Peyer's patch (tissue), 4 donors: Measurements from ENCODE around the gene STK32C.

Experiments used
- POLR2A ChIP-seq, 2 donors: fragments of 450-650 bp; IDR thresholded peaks; one replicate each; pipeline ENCODE4 v1.5.1; 2017; ENCODE audit warnings: antibody characterized with exemption in 2 of 2, mild to moderate bottlenecking in 2 of 2, moderate library complexity in 2 of 2
- TF ChIP-seq, protein P1 (sequence below), 6 experiments: fragments of 450-650 bp in 4 of 6; fragments of 200-600 bp in 2 of 6; sonication (generic) in 1 of 6; IDR thresholded peaks; one replicate each; pipeline ENCODE4 v1.5.1; 2017 to 2019; ENCODE audit warnings: antibody characterized with exemption in 6 of 6, mild to moderate bottlenecking in 3 of 6, moderate library complexity in 1 of 6

DNA sequence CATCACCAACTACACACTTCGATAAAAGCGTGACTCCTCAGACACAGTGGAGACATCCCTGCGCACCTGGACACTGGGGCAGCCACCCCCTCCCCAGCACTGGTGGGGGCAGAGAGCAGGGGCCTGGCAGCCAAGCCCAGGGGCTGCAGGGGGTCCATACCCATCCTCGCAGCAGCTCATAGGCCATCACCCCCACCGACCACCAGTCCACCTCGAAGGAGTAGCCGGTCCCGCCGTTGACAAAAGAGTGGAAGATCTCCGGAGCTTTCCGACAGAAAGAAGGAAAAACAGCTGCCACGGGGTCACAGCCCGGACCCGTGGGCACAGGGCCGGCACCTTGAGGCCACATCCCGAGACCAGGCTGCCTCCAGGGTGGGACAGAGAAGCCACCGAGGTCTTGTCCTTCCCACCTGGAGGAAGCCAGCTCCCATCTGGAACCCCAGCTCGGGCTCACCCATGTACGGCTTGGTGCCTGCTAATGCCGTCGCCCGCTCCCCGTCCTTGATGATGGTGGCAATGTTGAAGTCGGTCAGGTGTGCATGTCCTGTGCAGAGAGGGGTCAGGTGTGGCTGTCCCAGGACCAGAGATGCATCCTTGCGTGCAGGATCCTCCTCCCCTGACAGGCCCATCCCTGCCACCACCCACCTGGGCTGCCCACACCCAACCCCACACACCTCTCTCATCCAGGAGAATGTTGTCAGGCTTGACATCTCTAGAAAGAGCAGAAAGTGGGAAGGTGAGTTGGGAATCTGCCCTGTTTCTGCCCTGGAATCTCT is 82.5 kb downstream of the STK32C start:
- TF ChIP-seq, protein P1, sequence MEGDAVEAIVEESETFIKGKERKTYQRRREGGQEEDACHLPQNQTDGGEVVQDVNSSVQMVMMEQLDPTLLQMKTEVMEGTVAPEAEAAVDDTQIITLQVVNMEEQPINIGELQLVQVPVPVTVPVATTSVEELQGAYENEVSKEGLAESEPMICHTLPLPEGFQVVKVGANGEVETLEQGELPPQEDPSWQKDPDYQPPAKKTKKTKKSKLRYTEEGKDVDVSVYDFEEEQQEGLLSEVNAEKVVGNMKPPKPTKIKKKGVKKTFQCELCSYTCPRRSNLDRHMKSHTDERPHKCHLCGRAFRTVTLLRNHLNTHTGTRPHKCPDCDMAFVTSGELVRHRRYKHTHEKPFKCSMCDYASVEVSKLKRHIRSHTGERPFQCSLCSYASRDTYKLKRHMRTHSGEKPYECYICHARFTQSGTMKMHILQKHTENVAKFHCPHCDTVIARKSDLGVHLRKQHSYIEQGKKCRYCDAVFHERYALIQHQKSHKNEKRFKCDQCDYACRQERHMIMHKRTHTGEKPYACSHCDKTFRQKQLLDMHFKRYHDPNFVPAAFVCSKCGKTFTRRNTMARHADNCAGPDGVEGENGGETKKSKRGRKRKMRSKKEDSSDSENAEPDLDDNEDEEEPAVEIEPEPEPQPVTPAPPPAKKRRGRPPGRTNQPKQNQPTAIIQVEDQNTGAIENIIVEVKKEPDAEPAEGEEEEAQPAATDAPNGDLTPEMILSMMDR (IDR thresholded peaks at IDR 0.05): no peak
- TF ChIP-seq POLR2A (IDR thresholded peaks at IDR 0.05): no peak
